ENCODE results near the gene CPT1C. TPM values are rescaled to one million over a fixed set of nuclear protein-coding genes. Genes with fewer than 3 reads are reported as not detected.

The CPT1C gene
- polyA plus RNA-seq, 2 of the 4 experiments (the other 2 are of a cell fraction): 8.5 to 15.4 TPM

- ATAC-seq: no peak
- 0 out of 3 replicates have a peak, but pooled peaks cover 3% of the 10 kb centered on the region for H3K9me3 ChIP-seq
- H3K4me3 ChIP-seq: no peak overlapping the region
- no peak overlapping the region for H3K4me2 ChIP-seq
- DNase-seq (ENCODE audit: low read depth in 1 of 2, low spot score in 1 of 2): no peak
- no peak overlapping the region for H3K27ac ChIP-seq
- FAIRE-seq: no peak
- WGBS (ENCODE audit: missing lambda C conversion rate): 93% methylated on average over 15 of the region's 15 CpGs
- CTCF ChIA-PET: interaction anchor here (12.2 to 21.2 kb wide), 2 partner anchors 14 to 16 kb away, joined by 117 to 326 read pairs; partner anchors contain the start of genes PRMT1, RRAS and SCAF1
- 0 out of 3 replicates have a peak, but pooled peaks cover 7% of the 10 kb centered on the region for H3K4me1 ChIP-seq
- POLR2A ChIA-PET: interaction anchor here (0.6 to 2.1 kb wide), 3 partner anchors 16 to 60 kb away, joined by 3 to 7 read pairs (median 5); partner anchors contain the start of gene SCAF1
- TF ChIP-seq ESRRA (IDR thresholded peaks at IDR 0.05; ENCODE audit: borderline replicate concordance, low read length): no peak
- no peak for TF ChIP-seq ATOH8 (CRISPR knock-in tag; IDR thresholded peaks at IDR 0.05; ENCODE audit: low read depth)
- no peak for TF ChIP-seq ZSCAN20 (CRISPR knock-in tag; IDR thresholded peaks at IDR 0.05)
- no peak for TF ChIP-seq NFE2L2 (conservative IDR thresholded peaks at IDR 0.05; ENCODE audit: low read length)
These were observed 30.5 kb upstream of the CPT1C start for GRCh38 chr19:49660338-49660961.

- TF ChIP-seq POLR2AphosphoS2 (conservative IDR thresholded peaks at IDR 0.05; ENCODE audit: low read length) (no peak), USF2 (IDR thresholded peaks at IDR 0.05) (no peak), HOXB13 (CRISPR knock-in tag; IDR thresholded peaks at IDR 0.05; ENCODE audit: low read depth) (no peak), REST (IDR thresholded peaks at IDR 0.05) (no peak)
- no peak overlapping the region for H3K4me3 ChIP-seq
- no peak overlapping the region for H3K27ac ChIP-seq
- peaks cover 14% of the 10 kb centered on the region for H3K4me1 ChIP-seq
- no peak for ATAC-seq
- no peak for FAIRE-seq
- WGBS (ENCODE audit: missing lambda C conversion rate): over 99% methylated on average over 13 of the region's 16 CpGs
- 0 out of 3 replicates have a peak, but pooled peaks cover 3% of the 10 kb centered on the region for H3K9me3 ChIP-seq
- ChIA-PET POLR2A (interaction anchor here (1.4 to 2.1 kb wide), 3 partner anchors 15 to 20 kb away, joined by 4 to 7 read pairs (median 5); partner anchors contain the start of gene SCAF1), CTCF (interaction anchor here (12.2 to 21.2 kb wide), 2 partner anchors 13 to 18 kb away, joined by 117 to 326 read pairs; partner anchors contain the start of genes PRMT1, RRAS and SCAF1)
- no peak overlapping the region for H3K4me2 ChIP-seq
- no peak for DNase-seq (ENCODE audit: low read depth in 1 of 2, low spot score in 1 of 2)
These were observed 28.9 kb upstream of the CPT1C start for GRCh38 chr19:49662011-49662410.

- TF ChIP-seq CBX2 (IDR thresholded peaks at IDR 0.05; ENCODE audit: borderline replicate concordance, low read depth) (no peak), KDM5A (IDR thresholded peaks at IDR 0.05) (no peak), CTCF (IDR thresholded peaks at IDR 0.05) (no peak), CBX8 (IDR thresholded peaks at IDR 0.05) (no peak), NPAS2 (CRISPR knock-in tag; IDR thresholded peaks at IDR 0.05; ENCODE audit: borderline replicate concordance) (no peak)
- Histone ChIP-seq H3K9me3 (0 out of 3 replicates have a peak, but pooled peaks cover 3% of the 10 kb centered on the region), H3K27ac (no peak overlapping the region), H3K4me3 (no peak overlapping the region), H3K4me2 (no peak overlapping the region), H3K4me1 (peaks cover 14% of the 10 kb centered on the region)
- POLR2A ChIA-PET: interaction anchor here (1.2 to 2.6 kb wide), 3 partner anchors 13 to 23 kb away, joined by 4 to 22 read pairs (median 5); partner anchors contain the start of genes RRAS and SCAF1
- CTCF ChIA-PET: interaction anchor here (1.0 to 21.2 kb wide), 4 partner anchors 12 to 160 kb away, joined by 3 to 326 read pairs (median 62); partner anchors contain the start of genes PRMT1, RRAS and SCAF1
- FAIRE-seq (no peak), DNase-seq (ENCODE audit: low read depth in 1 of 2, low spot score in 1 of 2) (no peak), ATAC-seq (no peak)
- WGBS (ENCODE audit: missing lambda C conversion rate): 92% methylated on average over 12 of the region's 12 CpGs
These were observed 27.7 kb upstream of the CPT1C start for GRCh38 chr19:49663224-49663623.
